Suprapubic skin (tissue), 3 donors: ENCODE data around the gene PRRG4.

Source experiments
- EP300 ChIP-seq: sonication (generic); formaldehyde crosslinking; IDR thresholded peaks from one replicate; pipeline ENCODE4 v1.6.1; 2017; ENCODE audit warnings: antibody characterized with exemption
- POLR2A ChIP-seq, 2 donors: fragments of 450-650 bp; IDR thresholded peaks; one replicate each; pipeline ENCODE4 v1.6.1; 2017; ENCODE audit warnings: antibody characterized with exemption in 2 of 2, mild to moderate bottlenecking in 2 of 2, moderate library complexity in 2 of 2
- TF ChIP-seq, protein P1 (sequence below), 2 donors: fragments of 200-600 bp in 1 of 2; fragments of 450-650 bp in 1 of 2; sonication (generic) in 1 of 2; IDR thresholded peaks; one replicate each; pipeline ENCODE4 v1.5.1; 2016 to 2019; ENCODE audit warnings: antibody characterized with exemption in 2 of 2, mild to moderate bottlenecking in 1 of 2, moderate library complexity in 1 of 2

- TF ChIP-seq, protein P1, sequence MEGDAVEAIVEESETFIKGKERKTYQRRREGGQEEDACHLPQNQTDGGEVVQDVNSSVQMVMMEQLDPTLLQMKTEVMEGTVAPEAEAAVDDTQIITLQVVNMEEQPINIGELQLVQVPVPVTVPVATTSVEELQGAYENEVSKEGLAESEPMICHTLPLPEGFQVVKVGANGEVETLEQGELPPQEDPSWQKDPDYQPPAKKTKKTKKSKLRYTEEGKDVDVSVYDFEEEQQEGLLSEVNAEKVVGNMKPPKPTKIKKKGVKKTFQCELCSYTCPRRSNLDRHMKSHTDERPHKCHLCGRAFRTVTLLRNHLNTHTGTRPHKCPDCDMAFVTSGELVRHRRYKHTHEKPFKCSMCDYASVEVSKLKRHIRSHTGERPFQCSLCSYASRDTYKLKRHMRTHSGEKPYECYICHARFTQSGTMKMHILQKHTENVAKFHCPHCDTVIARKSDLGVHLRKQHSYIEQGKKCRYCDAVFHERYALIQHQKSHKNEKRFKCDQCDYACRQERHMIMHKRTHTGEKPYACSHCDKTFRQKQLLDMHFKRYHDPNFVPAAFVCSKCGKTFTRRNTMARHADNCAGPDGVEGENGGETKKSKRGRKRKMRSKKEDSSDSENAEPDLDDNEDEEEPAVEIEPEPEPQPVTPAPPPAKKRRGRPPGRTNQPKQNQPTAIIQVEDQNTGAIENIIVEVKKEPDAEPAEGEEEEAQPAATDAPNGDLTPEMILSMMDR (IDR thresholded peaks at IDR 0.05) = no peak
- TF ChIP-seq EP300 (no peak), POLR2A (IDR thresholded peaks at IDR 0.05) (no peak)
These were observed 34.8 kb downstream of the PRRG4 start for GRCh38 chr11:32864555-32864954.
